ENCODE measurements around the gene ITGB6.

DNA sequence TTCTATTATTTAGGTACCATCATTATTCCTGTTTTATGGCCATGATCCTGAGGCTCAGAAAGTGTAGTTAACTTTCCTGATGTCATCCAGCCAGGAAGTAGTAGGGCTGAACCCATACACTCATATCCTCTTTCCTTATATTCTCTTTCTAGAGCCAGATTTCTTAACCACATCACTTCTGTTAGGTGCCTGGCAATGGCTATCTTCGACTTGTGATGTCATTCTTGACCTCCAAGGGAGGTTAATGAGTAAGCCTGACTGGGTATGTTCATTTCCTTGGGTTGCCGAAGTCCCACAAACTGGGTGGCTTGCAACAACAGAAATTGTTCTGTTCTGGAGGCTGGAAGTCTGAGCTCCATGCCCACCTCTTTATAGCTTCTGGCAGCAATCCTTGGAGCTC lies 43.4 kb downstream of the ITGB6 start:
- no peak for TF ChIP-seq YY1 (IDR thresholded peaks at IDR 0.05; ENCODE audit: low read depth)
- no peak for TF ChIP-seq FOXM1 (IDR thresholded peaks at IDR 0.05; ENCODE audit: borderline replicate concordance, low read depth)
- TF ChIP-seq CREB1 (IDR thresholded peaks at IDR 0.05; ENCODE audit: low read depth): no peak
- TF ChIP-seq TAF1 (IDR thresholded peaks at IDR 0.05; ENCODE audit: low read depth): no peak
- no peak for TF ChIP-seq TEAD4 (IDR thresholded peaks at IDR 0.05)
- TF ChIP-seq, protein P1, sequence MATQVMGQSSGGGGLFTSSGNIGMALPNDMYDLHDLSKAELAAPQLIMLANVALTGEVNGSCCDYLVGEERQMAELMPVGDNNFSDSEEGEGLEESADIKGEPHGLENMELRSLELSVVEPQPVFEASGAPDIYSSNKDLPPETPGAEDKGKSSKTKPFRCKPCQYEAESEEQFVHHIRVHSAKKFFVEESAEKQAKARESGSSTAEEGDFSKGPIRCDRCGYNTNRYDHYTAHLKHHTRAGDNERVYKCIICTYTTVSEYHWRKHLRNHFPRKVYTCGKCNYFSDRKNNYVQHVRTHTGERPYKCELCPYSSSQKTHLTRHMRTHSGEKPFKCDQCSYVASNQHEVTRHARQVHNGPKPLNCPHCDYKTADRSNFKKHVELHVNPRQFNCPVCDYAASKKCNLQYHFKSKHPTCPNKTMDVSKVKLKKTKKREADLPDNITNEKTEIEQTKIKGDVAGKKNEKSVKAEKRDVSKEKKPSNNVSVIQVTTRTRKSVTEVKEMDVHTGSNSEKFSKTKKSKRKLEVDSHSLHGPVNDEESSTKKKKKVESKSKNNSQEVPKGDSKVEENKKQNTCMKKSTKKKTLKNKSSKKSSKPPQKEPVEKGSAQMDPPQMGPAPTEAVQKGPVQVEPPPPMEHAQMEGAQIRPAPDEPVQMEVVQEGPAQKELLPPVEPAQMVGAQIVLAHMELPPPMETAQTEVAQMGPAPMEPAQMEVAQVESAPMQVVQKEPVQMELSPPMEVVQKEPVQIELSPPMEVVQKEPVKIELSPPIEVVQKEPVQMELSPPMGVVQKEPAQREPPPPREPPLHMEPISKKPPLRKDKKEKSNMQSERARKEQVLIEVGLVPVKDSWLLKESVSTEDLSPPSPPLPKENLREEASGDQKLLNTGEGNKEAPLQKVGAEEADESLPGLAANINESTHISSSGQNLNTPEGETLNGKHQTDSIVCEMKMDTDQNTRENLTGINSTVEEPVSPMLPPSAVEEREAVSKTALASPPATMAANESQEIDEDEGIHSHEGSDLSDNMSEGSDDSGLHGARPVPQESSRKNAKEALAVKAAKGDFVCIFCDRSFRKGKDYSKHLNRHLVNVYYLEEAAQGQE (IDR thresholded peaks at IDR 0.05; ENCODE audit: low read depth): no peak
- TF ChIP-seq MAX (IDR thresholded peaks at IDR 0.05): no peak
- no peak for TF ChIP-seq RAD21 (IDR thresholded peaks at IDR 0.05; ENCODE audit: low read depth)
- no peak for TF ChIP-seq EGR1 (IDR thresholded peaks at IDR 0.05)
- TF ChIP-seq EP300 (IDR thresholded peaks at IDR 0.05; ENCODE audit: borderline replicate concordance): no peak
- TF ChIP-seq TCF12 (IDR thresholded peaks at IDR 0.05; ENCODE audit: low read depth): no peak
- TF ChIP-seq ZBTB7A (IDR thresholded peaks at IDR 0.05; ENCODE audit: low read depth): no peak
